A673 (cell line): ENCODE measurements around the gene TMEM17. TPM values are rescaled to one million over a fixed set of nuclear protein-coding genes. Genes with fewer than 3 reads are reported as not detected.
"Not testable (repeated sequence)": the region's sequence is repeated elsewhere in the genome, so short reads cannot be mapped to it uniquely, and the experiment has no call there.

Experiments
- BruUV-seq: library from RNA; stranded (reverse); fragments of 400-500 nt; replicated peaks from 2 replicates; lab custom pipeline; 2021; lab: Mats Ljungman, UMichigan
- CTCF ChIA-PET: fragments of 300-600 bp; sonication (Branson Sonifier 250); formaldehyde crosslinking; loops from one replicate; lab custom pipeline; 2022; ENCODE audit warnings: antibody characterized with exemption; lab: Charles Lee
- POLR2A ChIA-PET: fragments of 300-600 bp; sonication (Branson Sonifier 250); formaldehyde crosslinking; loops from one replicate; lab custom pipeline; 2022; ENCODE audit warnings: antibody characterized with exemption; ENCODE audit not compliant: low non-redundant PET; lab: Charles Lee
- DNase-seq: peaks from one replicate; pipeline ENCODE4 v3.0.0-alpha.2; 2015; ENCODE audit warnings: low spot score
- H3K27ac ChIP-seq: fragments of 200-600 bp; sonication (generic); 2 replicates; pipeline ENCODE4 v1.5.1; 2016; ENCODE audit warnings: mixed run types, low read depth, mild to moderate bottlenecking, mixed read lengths, antibody characterized with exemption, low read length; ENCODE audit not compliant: poor library complexity, severe bottlenecking
- H3K27me3 ChIP-seq: fragments of 200-600 bp; sonication (generic); replicated peaks from 2 replicates; pipeline ENCODE4 v1.6.1; 2017; ENCODE audit warnings: mixed run types, low read depth, mild to moderate bottlenecking, mixed read lengths, antibody characterized with exemption, low read length; ENCODE audit not compliant: insufficient read depth, poor library complexity
- H3K36me3 ChIP-seq: fragments of 200-600 bp; sonication (generic); 2 replicates; pipeline ENCODE4 v1.6.1; 2016; ENCODE audit warnings: mixed run types, mild to moderate bottlenecking, mixed read lengths, antibody characterized with exemption, low read length; ENCODE audit not compliant: insufficient read depth, poor library complexity, severe bottlenecking
- H3K4me1 ChIP-seq: fragments of 200-600 bp; sonication (generic); 2 replicates; pipeline ENCODE4 v1.6.1; 2017; ENCODE audit warnings: mixed run types, mild to moderate bottlenecking, mixed read lengths, antibody characterized with exemption, low read length; ENCODE audit not compliant: insufficient read depth, poor library complexity, severe bottlenecking
- H3K4me3 ChIP-seq: fragments of 200-600 bp; sonication (generic); 2 replicates; pipeline ENCODE4 v1.5.1; 2016; ENCODE audit warnings: low read depth, mixed run types, mild to moderate bottlenecking, mixed read lengths, low read length; ENCODE audit not compliant: poor library complexity, severe bottlenecking
- H3K9me3 ChIP-seq: fragments of 200-600 bp; sonication (generic); 2 replicates; pipeline ENCODE4 v1.6.1; 2016; ENCODE audit warnings: mixed run types, low read depth, mild to moderate bottlenecking, mixed read lengths, antibody characterized with exemption, low read length; ENCODE audit not compliant: poor library complexity, severe bottlenecking
- CTCF ChIP-seq: fragments of 300-800, 200-600 bp; sonication (generic); conservative IDR thresholded peaks from 2 replicates; pipeline ENCODE4 v1.5.1; 2017; ENCODE audit warnings: low read depth, mild to moderate bottlenecking, antibody characterized with exemption, low read length, moderate library complexity, mixed read lengths
- EZH2 ChIP-seq: fragments of 200-600 bp; sonication (generic); IDR thresholded peaks from 2 replicates; pipeline ENCODE4 v1.6.1; 2017; ENCODE audit warnings: borderline replicate concordance, low read depth, mild to moderate bottlenecking, mixed read lengths, antibody characterized with exemption, low read length; ENCODE audit not compliant: poor library complexity, severe bottlenecking
- intact Hi-C: fragments of 100-400 bp; cut with micrococcal nuclease; formaldehyde crosslinking; loops from one replicate; pipeline ENCODE4 v1.10.0; 2022; ENCODE audit not compliant: unreplicated experiment
- total RNA-seq: library from RNA; stranded (reverse); gene quantifications from 2 replicates; pipeline ENCODE4 v1.2.3, GENCODE V29; 2021

TMEM17 gene
- total RNA-seq, 1 experiment from 2014 or later = 1.5 TPM

DNA sequence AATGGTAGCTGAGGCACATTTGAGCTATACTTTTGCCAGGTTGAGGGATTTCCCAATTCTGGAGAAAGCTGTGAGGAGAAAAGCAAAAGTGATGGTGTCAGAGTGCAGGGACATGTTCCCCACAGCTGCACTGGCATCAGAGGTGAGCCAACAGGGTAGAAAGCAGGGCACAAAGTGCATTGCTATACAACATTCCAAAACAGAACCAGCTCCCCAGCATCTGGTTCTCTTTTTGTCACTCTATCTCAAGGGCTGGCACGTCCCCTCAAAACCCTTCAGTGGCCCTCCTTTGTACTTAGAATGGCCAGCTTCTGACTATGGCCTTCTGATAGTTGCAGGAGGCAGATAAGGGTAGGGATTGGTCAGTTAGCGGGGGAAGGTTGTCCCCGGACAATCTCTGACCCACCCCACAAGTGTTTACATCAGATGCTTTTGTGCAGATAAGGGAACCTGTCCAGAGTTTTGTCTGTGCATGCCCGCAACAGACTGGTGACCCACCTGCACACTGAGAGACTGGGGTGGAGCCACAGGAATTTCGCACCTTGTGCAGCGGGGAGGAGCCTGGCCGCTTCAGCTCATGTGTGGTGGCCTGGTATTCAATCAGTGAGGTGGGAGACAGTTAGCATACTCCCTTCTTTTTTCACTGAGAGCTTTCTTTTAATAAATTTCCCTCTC, 31.0 kb upstream of the TMEM17 start:
- Histone ChIP-seq H3K27me3 (no peaks in the 10 kb centered on the region), H3K36me3 (no peaks in the 10 kb centered on the region), H3K27ac (no peak overlapping the region), H3K9me3 (no peaks in the 10 kb centered on the region), H3K4me3 (no peak overlapping the region), H3K4me1 (peaks cover 7% of the 10 kb centered on the region)
- ChIA-PET CTCF (no interaction called here), POLR2A (no interaction called here)
- DNase-seq = no peak
- no peak for TF ChIP-seq CTCF
- TF ChIP-seq EZH2 = no peak
- BruUV-seq = no TSS peak
- intact Hi-C loops = no loop called here

GRCh38 chr2:62535521-62535920, 29.5 kb upstream of the TMEM17 start:
- DNase-seq, intact Hi-C loops, H3K36me3 ChIP-seq, BruUV-seq, H3K27ac ChIP-seq, POLR2A ChIA-PET, CTCF ChIA-PET, H3K9me3 ChIP-seq, H3K27me3 ChIP-seq, H3K4me3 ChIP-seq, H3K4me1 ChIP-seq: not testable (repeated sequence)

DNA sequence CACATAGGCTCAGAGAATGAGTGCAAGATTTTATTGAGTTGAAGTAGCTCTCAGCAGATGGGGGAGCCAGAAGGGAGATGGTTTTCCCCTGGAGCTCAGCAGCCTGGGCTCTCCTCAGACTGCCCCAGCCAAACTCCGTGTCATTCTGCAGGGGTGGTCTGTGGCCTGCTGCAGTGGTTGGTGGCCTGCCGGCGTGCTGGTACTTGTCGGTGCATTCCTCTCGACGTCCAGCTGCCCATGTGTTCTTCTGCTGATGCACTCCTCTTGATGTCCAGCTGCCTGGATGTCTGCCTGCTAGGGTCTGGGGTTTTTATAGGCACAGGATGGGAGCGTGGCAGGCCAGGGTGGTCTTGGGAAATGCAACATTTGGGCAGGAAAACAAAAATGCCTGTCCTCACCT, 25.6 kb upstream of the TMEM17 start:
- H3K9me3 ChIP-seq = no peaks in the 10 kb centered on the region
- no peaks in the 10 kb centered on the region for H3K36me3 ChIP-seq
- H3K27me3 ChIP-seq = no peaks in the 10 kb centered on the region
- TF ChIP-seq EZH2 = no peak
- CTCF ChIA-PET = no interaction called here
- no peak overlapping the region for H3K4me3 ChIP-seq
- no peak for DNase-seq
- POLR2A ChIA-PET = no interaction called here
- no peak overlapping the region for H3K27ac ChIP-seq
- BruUV-seq = no TSS peak
- intact Hi-C loops = no loop called here
- H3K4me1 ChIP-seq = no peaks in the 10 kb centered on the region

- POLR2A ChIA-PET = no interaction called here
Observed at GRCh38 chr2:62529758-62530157, 23.8 kb upstream of the TMEM17 start.

More at GRCh38 chr2:62529758-62530157, 23.8 kb upstream of the TMEM17 start:
- intact Hi-C loops = no loop called here
- DNase-seq = no peak
- CTCF ChIA-PET = no interaction called here
- no peaks in the 10 kb centered on the region for H3K27me3 ChIP-seq
- H3K9me3 ChIP-seq = no peaks in the 10 kb centered on the region
- BruUV-seq = no TSS peak
- no peak overlapping the region for H3K4me3 ChIP-seq
- TF ChIP-seq CTCF = no peak
- H3K4me1 ChIP-seq = no peaks in the 10 kb centered on the region
- no peak overlapping the region for H3K27ac ChIP-seq
- H3K36me3 ChIP-seq = no peaks in the 10 kb centered on the region
